Astrocyte (in vitro differentiated cells and primary cell): ENCODE results near the gene SLC8A2. TPM values are rescaled to one million over a fixed set of nuclear protein-coding genes. Genes with fewer than 3 reads are reported as not detected.

Source experiments
- DNase-seq: peaks from one replicate; pipeline ENCODE4 v3.0.0-alpha.2; 2010; ENCODE audit warnings: low read depth
- FAIRE-seq: peaks from 2 replicates; lab custom pipeline; 2011; peaks lifted over from hg19 to GRCh38; lab: Jason Lieb, UNC
- H2AFZ ChIP-seq: 2 replicates; pipeline ENCODE4 v1.6.0; 2012; ENCODE audit warnings: low read depth, low read length, inconsistent platforms
- H3K27ac ChIP-seq: 2 replicates; pipeline ENCODE4 v1.5.1; 2011; ENCODE audit warnings: low read depth, low read length, inconsistent platforms
- H3K27me3 ChIP-seq: 2 replicates; pipeline ENCODE4 v1.6.0; 2011; ENCODE audit warnings: low read length, inconsistent platforms; ENCODE audit not compliant: insufficient read depth
- H3K36me3 ChIP-seq: 2 replicates; pipeline ENCODE4 v1.5.1; 2011; ENCODE audit warnings: low read length, inconsistent platforms; ENCODE audit not compliant: insufficient read depth
- H3K4me1 ChIP-seq: 2 replicates; pipeline ENCODE4 v1.5.1; 2011; ENCODE audit warnings: low read length, inconsistent platforms; ENCODE audit not compliant: insufficient read depth
- H3K4me2 ChIP-seq: 2 replicates; pipeline ENCODE4 v1.6.0; 2012; ENCODE audit warnings: low read length, inconsistent platforms
- H3K4me3 ChIP-seq: 2 replicates; pipeline ENCODE4 v1.5.1; 2011; ENCODE audit warnings: low read depth, mild to moderate bottlenecking, low read length, inconsistent platforms; ENCODE audit not compliant: insufficient read depth
- H3K79me2 ChIP-seq: 2 replicates; pipeline ENCODE4 v1.6.0; 2012; ENCODE audit warnings: mild to moderate bottlenecking, low read length, inconsistent platforms; ENCODE audit not compliant: insufficient read depth
- H3K9ac ChIP-seq: 2 replicates; pipeline ENCODE4 v1.6.0; 2012; ENCODE audit warnings: mild to moderate bottlenecking, low read length, inconsistent platforms
- H3K9me3 ChIP-seq: 2 replicates; pipeline ENCODE4 v1.5.1; 2012; ENCODE audit warnings: low read depth, mild to moderate bottlenecking, low read length, inconsistent platforms; ENCODE audit not compliant: insufficient read depth
- H4K20me1 ChIP-seq: 2 replicates; pipeline ENCODE4 v1.6.0; 2012; ENCODE audit warnings: low read length, inconsistent platforms; ENCODE audit not compliant: insufficient read depth
- H3K27ac Mint-ChIP-seq: one replicate; pipeline ENCODE4 v1.8.0; 2021; ENCODE audit warnings: mild to moderate bottlenecking, mixed read lengths; ENCODE audit not compliant: unreplicated experiment
- H3K27me3 Mint-ChIP-seq: one replicate; pipeline ENCODE4 v1.8.0; 2021; ENCODE audit warnings: low read depth, mixed read lengths; ENCODE audit not compliant: unreplicated experiment
- H3K36me3 Mint-ChIP-seq: one replicate; pipeline ENCODE4 v1.8.0; 2021; ENCODE audit warnings: low read depth, mixed read lengths; ENCODE audit not compliant: unreplicated experiment
- H3K4me1 Mint-ChIP-seq: one replicate; pipeline ENCODE4 v1.8.0; 2021; ENCODE audit warnings: low read depth, mixed read lengths; ENCODE audit not compliant: unreplicated experiment
- H3K4me3 Mint-ChIP-seq: one replicate; pipeline ENCODE4 v1.8.0; 2021; ENCODE audit warnings: mild to moderate bottlenecking, moderate library complexity, mixed read lengths; ENCODE audit not compliant: unreplicated experiment
- H3K9me3 Mint-ChIP-seq: one replicate; pipeline ENCODE4 v1.8.0; 2021; ENCODE audit warnings: mild to moderate bottlenecking, mixed read lengths; ENCODE audit not compliant: unreplicated experiment
- EZH2 ChIP-seq: IDR thresholded peaks from 2 replicates; pipeline ENCODE4 v1.6.1; 2012; ENCODE audit warnings: mild to moderate bottlenecking, low read length, inconsistent platforms; ENCODE audit not compliant: insufficient read depth
- total RNA-seq: library from RNA; stranded (reverse); gene quantifications from 2 replicates; pipeline ENCODE4 v1.2.1, GENCODE V29; 2021
- TF ChIP-seq, protein P1 (sequence below): IDR thresholded peaks from 2 replicates; pipeline ENCODE4 v1.5.1; 2011; ENCODE audit warnings: low read depth, mild to moderate bottlenecking, inconsistent platforms, low read length, moderate library complexity; ENCODE audit not compliant: insufficient read depth

Gene SLC8A2
- total RNA-seq, 1 donor from 2014 or later: 3.3 TPM

DNA sequence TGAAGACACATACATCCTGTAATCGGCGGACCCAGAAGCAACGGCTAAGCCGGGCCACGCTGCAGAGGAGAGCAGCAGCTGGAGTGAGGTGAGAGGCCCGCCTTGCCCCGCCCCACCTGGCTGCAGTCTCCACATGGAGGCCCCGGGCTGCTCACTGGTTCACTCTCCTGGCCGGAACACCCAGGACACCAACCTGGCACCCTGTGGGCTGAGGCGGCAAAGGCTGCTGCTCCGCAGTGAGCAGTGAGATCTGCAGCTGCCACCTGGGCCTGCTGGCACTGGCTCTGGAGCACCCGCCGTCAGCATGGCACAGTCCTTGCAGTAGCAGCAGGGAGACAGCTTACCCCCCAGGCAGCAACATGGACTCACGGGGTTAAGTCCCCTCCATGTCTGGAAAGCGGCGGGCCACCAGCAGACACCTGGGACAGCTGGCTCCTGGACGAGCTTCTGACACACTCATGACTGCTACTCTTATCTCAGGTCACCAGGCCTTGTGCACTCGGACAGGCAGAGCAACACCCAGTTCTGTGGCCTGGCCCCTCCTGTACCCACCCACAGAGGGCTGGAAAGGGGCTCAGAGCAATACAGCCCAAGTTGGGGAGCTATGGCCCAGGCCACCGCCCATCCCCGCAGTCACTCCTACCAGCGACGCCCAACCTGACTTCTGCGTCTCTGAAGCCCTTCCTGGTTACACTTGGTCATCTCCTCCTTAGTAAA is 25.5 kb upstream of the SLC8A2 start:
- H3K27ac ChIP-seq: no peak overlapping the region
- TF ChIP-seq, protein P1, sequence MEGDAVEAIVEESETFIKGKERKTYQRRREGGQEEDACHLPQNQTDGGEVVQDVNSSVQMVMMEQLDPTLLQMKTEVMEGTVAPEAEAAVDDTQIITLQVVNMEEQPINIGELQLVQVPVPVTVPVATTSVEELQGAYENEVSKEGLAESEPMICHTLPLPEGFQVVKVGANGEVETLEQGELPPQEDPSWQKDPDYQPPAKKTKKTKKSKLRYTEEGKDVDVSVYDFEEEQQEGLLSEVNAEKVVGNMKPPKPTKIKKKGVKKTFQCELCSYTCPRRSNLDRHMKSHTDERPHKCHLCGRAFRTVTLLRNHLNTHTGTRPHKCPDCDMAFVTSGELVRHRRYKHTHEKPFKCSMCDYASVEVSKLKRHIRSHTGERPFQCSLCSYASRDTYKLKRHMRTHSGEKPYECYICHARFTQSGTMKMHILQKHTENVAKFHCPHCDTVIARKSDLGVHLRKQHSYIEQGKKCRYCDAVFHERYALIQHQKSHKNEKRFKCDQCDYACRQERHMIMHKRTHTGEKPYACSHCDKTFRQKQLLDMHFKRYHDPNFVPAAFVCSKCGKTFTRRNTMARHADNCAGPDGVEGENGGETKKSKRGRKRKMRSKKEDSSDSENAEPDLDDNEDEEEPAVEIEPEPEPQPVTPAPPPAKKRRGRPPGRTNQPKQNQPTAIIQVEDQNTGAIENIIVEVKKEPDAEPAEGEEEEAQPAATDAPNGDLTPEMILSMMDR: no peak
- no peak for TF ChIP-seq EZH2
- peaks cover 6% of the 10 kb centered on the region for H3K4me1 Mint-ChIP-seq
- no peak overlapping the region for H2AFZ ChIP-seq
- H3K4me2 ChIP-seq: no peak overlapping the region
- no peaks in the 10 kb centered on the region for H3K27me3 Mint-ChIP-seq
- no peak overlapping the region for H3K9ac ChIP-seq
- no peaks in the 10 kb centered on the region for H3K36me3 ChIP-seq
- peaks cover 4% of the 10 kb centered on the region for H3K79me2 ChIP-seq
- peaks cover 22% of the 10 kb centered on the region for H3K36me3 Mint-ChIP-seq
- H3K4me3 Mint-ChIP-seq: no peak overlapping the region
- H3K4me3 ChIP-seq: no peak overlapping the region
- no peaks in the 10 kb centered on the region for H3K9me3 Mint-ChIP-seq
- H3K27ac Mint-ChIP-seq: no peak overlapping the region
- no peak for FAIRE-seq
- no peaks in the 10 kb centered on the region for H3K4me1 ChIP-seq
- no peaks in the 10 kb centered on the region for H3K27me3 ChIP-seq
- H4K20me1 ChIP-seq: peaks cover 69% of the 10 kb centered on the region
- no peaks in the 10 kb centered on the region for H3K9me3 ChIP-seq
- DNase-seq: no peak

DNA sequence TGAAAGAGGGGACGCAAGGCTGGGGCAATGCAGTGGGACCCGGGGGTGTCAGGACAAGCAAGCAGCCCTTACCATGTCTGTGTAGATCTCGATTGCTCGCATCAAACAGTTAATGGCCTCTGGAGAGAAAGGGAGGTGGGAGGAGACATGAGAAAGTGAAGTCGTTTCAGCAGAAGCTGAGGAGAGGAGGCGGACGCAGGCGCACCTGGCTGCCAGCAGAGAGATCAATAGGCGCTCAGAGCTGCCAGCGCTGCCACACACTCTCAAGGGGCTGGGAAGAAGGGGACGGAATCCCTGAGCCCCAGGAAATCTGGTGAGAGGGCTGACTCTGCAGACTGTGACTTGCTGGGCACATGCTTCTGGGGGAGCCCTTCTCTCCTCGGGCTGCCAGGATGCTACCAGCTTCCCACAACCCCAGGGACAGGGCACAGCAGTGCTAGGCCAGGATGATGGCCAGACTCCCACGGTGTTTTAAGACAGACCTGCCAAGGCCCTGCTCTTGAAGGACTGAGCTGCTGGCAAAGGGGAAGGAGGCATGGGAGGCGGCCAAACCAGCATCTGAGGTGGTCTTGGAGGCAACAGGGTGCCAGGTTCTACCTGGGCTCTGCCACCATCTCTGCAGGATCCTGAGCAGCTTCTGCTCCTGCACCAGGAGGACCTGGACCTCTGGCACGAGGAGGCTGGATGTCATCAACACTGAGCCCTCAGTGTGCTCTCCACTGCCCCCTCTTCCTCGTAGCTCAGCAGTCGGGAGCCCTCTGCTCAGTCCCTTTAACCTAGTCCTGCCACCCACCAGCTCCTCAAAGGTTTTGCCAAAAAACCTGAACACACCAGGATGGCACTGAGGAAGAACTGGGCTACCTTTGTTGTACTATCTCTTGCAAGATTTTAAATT is 24.0 kb upstream of the SLC8A2 start:
- Histone ChIP-seq H3K4me2 (no peak overlapping the region), H3K9ac (no peak overlapping the region), H3K9me3 (no peaks in the 10 kb centered on the region), H4K20me1 (peaks cover 58% of the 10 kb centered on the region), H3K4me1 (no peaks in the 10 kb centered on the region), H3K79me2 (peaks cover 4% of the 10 kb centered on the region), H3K27ac (no peak overlapping the region), H2AFZ (no peak overlapping the region), H3K27me3 (no peaks in the 10 kb centered on the region), H3K36me3 (no peaks in the 10 kb centered on the region), H3K4me3 (no peak overlapping the region)
- FAIRE-seq (no peak), DNase-seq (no peak)
- Mint-ChIP-seq H3K9me3 (no peaks in the 10 kb centered on the region), H3K27me3 (no peaks in the 10 kb centered on the region), H3K4me3 (no peak overlapping the region), H3K27ac (no peak overlapping the region), H3K4me1 (no peaks in the 10 kb centered on the region), H3K36me3 (peaks cover 20% of the 10 kb centered on the region)
- no peak for TF ChIP-seq EZH2
- TF ChIP-seq, protein P1: no peak
